Activated CD8-positive, alpha-beta memory T cell treated with anti-CD3 and anti-CD28 coated beads for 36 hours (primary cell): ENCODE measurements around the gene CDH4. TPM values are rescaled to one million over a fixed set of nuclear protein-coding genes. Genes with fewer than 3 reads are reported as not detected.

Experiments used
- CTCF ChIA-PET: fragments of 350-600 bp; sonication (Branson Sonifier 250); formaldehyde crosslinking; loops from one replicate; lab custom pipeline; 2021; ENCODE audit warnings: antibody characterized with exemption; lab: Charles Lee
- POLR2A ChIA-PET: fragments of 350-600 bp; sonication (Branson Sonifier 250); formaldehyde crosslinking; loops from one replicate; lab custom pipeline; 2021; ENCODE audit warnings: antibody characterized with exemption; lab: Charles Lee
- total RNA-seq, 2 experiments: library from RNA; stranded (reverse); gene quantifications; one replicate each; pipeline ENCODE4 v1.2.3, GENCODE V29; 2021

CDH4 gene
- total RNA-seq, 2 experiments from 2014 or later = not detected

DNA sequence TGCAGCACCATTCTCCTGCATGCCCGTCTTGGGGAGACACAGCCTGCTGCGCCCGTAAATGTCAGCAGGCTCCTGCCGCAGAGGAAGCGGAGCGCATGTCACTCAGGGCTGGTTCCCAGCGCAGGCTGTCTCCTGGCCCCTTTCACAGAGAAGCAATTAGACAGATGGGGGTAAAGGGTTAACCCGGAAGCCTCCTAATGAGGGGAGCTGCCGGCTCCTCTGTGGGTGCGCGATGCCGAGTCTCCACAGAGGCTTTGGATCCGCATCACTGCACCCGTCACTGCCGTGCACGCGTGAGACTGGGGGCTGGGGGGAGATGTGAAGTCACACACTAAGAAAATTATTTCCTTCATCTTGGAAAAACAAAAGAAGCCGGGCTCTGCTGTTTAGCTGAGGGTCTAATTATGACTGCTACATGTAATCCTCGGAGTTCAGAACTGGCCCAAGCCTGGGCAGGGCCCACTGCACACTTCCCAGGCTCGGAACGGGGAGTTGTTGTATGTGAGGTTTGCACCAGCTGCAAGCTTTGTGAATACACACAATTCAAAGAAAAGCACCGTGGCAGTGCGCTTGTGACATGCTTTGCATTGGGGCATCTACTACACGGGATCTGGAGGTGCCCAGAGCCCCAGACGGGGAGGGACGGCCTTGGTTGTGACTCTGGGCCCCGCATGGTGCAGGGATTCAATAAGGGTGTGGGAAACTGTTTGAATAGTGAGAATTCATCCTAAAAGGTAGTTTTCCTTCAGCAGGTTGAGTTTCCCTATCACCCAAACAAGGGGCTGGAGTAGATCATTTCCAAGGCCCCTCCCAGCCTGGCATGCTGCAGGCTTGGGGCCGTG lies 482.1 kb downstream of the CDH4 start:
- CTCF ChIA-PET = no interaction called here

DNA sequence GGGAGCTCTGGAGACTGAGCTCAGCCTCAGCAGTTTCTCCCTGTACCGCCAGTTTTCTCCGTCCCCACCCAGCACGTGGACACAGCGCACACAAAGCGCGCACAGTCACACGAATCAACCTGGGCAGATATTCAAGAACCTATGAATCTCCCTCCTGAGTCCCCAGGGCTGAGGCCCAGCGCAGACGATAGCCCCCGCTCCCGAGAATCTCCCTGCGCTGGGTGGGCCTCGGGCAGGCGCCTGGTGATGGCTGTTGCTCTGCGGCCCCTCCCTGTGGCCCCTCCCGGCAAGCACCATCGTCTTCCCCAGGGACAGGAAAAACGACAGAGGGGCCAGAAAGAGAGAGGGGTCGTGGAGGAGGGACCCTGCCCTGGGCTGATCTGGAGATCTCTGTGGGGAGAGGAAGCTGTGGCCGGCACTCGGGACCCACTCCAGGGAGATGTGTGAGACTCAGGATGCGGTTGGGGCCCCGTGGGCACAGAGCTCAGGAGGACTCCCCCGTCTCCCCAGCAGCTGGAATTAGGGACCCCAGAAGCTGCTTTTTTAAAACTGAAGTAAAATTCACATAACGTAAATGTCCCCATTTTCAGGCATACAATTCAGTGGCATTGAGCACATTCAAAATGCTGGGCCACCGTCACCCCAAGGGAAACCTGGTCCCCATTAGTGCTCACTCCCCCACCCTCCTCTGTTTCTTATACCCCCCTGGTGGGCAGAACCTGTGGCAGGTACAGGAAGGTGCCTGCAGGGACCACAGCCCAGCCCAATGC lies 482.9 kb downstream of the CDH4 start:
- ChIA-PET CTCF (no interaction called here), POLR2A (no interaction called here)

More for the DNA sequence above, 482.1 kb downstream of the CDH4 start:
- POLR2A ChIA-PET = no interaction called here

DNA sequence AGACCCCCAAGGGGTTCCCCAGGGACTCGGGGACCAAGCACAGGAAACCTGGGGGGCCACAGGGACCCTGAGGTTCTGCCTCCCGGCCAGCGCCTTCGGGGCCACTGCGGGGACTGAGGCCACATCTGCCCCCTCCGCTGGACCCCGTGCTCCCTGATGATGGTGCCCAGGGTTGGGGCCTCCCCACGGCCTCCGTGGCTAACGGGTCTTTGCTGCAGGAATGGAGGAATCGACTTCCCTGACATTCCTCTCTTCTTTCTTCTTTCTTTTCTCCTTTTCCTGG lies 483.4 kb downstream of the CDH4 start:
- CTCF ChIA-PET = no interaction called here
- POLR2A ChIA-PET = no interaction called here

DNA sequence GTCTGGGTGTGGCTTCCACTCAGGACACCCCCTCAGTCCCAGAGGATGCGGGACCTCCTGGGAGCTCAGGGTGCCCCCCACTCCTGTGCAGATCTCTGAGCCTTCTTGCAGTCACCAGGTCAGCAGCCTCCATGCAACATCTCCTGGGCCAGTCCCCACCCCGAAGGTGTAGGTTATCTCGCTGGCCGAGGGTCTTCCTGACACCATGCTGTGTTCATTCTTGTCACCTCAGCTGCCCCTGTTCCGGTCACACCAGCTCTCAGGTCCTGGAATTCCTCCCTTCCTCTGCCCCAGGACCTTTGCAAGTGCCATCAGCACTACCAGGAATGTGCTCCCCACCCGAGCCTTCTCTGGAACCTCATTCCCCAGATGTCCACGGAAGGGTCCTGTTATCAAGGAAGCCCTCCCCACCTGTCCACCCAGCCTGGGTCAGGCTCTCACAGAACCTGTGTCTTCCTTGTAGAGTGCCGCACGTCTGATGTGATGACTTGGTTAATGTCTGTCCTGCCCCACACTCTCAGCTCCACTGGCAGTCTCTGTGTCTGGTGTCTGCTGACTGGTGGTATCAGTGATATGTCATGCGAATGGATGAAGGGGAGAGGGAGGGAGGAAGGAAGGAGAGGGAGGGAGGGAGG lies 484.1 kb downstream of the CDH4 start:
- ChIA-PET CTCF (no interaction called here), POLR2A (no interaction called here)

DNA sequence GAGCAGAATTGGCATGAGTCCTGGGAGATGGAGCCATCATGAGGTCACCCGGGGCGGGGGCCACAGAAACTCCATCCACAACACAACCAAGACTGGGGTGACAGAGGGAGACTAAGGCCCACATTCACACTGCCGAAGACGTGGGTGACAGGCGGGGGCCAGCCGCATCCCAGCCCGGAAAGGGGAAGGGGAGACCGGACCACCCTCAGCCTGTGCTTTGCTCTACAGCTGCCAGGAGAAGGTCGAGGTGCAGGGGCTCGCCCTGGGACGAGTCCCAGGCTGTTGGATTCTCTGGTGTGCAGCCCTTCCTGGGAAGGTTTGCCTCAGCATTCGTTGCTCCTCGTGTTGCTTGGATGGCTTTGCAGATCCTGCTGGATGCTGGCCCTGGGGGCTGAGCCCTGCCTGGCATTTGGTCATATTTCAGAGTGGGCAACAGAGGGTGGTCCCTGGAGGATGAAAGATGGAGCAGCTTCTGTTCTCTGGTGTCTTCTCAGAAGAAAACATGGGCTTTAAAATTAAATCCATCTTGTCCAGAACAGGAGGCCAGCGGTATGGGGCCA lies 484.8 kb downstream of the CDH4 start:
- CTCF ChIA-PET = no interaction called here
- POLR2A ChIA-PET = no interaction called here

DNA sequence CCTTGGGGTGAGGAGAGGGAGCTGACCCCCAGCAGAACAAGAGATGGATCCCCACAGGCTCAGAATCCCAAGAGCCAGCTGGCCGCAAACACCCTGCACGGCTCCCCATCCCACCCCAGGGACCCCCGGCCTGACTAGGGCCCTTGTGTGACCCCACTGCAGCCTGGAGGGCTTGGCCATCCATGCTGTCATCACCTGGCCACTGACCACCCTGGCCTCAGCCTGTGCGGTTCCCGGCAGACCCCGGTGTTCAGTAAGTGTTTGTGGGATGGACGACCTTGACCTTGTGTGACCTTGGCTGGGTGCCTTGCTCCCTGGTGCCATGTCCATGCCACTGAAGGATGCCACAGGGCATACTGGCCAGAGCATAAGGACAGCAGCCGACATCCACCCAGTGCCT lies 485.3 kb downstream of the CDH4 start:
- POLR2A ChIA-PET = no interaction called here
- CTCF ChIA-PET = no interaction called here

DNA sequence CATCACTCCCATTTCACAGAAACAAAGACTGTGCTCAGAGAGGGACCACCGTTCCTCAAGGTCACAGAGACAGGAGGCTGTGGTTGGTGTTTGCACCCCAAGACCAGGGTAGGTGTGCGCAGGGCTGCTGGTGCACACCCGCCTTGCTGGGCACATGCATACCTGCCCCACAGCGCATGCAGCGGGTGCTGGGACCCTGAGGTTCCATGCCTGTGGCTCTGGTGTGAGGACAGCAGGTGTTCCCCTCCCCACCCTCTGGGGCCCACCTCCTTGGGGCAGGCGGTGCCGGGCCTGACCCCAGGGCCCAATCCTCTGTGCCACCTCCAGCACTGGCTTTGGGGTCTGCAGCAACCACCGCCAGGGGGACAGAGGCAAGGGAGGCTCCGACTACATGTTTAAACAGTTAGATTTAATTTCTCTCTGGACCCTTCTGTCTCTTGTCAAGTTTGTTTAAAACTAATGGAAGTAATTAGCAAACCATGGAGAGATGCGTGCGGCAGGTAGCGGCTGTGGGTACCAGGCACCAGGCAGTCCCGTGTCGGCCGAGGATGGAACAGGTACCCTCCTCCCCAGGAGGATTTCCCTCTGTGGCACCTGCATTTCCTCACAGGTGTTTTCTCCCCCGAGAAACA lies 485.9 kb downstream of the CDH4 start:
- CTCF ChIA-PET = no interaction called here
- POLR2A ChIA-PET = no interaction called here

DNA sequence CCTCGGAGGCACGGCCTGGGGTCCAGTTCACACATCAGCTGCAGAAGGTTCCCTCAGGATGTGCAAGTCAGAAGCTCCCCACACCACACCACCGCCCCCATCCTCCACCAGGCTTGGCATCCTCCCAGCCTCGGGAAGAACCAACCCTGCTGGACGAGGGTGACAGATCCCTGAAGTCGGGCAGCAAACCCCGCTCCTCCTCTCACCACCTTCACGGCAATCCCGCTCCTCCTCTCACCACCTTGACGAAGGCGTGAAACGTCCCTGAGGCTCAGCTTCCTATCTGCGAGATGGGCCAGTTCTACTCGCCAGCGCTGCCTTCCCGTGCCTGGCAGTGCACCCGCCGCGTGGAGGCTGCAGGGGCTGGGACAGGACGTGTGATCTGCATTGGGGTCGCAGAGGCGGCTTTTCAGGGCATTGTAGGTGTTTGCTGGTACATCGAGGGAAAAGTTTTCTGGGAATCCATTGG lies 486.6 kb downstream of the CDH4 start:
- POLR2A ChIA-PET = no interaction called here
- CTCF ChIA-PET = no interaction called here

DNA sequence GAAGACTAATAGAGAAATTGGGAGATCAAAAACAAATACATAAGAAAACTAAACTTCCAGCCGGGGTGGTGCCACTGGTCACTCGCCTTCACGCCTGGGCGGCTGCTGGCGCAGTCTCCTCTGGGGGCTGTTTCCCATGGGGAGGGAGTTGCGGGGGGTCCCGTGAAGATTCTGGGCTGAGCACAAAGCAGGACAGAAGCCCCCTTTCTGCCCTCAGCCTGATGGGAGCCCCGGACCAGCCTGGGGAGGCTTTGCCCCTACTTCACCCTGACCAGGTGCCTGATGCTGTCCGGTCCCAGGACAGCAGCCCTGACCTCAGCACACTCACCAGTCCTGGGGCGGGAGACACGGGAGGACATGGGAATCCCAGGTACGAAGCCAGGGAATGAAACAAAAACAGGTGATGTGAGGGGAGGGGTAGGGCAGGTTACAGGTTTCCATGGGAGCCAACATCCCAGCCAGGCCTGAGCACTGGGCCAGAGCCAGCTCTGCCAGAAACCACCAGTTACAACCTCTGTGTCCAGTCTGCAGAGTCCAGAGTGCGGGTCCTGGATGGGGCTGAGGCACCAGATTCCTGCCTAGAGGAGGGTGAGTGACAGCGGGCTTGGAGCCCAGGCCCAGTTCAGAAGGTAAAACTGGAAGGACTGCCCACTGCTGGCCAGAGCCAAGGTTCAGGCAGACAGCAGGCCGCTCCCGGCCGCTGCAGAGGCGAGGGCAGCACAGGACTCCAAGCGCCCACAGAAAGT lies 487.2 kb downstream of the CDH4 start:
- CTCF ChIA-PET = no interaction called here
- POLR2A ChIA-PET = no interaction called here

DNA sequence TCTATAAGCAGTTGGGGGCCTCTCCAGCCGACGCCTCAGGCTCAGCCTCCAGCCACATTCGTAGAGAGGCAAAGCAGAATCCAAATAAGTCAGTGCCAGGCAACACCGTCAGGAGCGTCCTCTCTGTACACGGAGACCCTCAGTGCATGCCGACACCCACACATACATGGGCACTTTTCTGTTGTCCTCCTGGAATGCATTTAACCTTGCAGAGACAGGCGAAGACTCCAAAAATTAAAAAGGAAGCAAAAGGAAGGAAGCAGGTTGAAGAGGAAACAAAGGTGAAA lies 487.7 kb downstream of the CDH4 start:
- POLR2A ChIA-PET = no interaction called here
- CTCF ChIA-PET = no interaction called here

DNA sequence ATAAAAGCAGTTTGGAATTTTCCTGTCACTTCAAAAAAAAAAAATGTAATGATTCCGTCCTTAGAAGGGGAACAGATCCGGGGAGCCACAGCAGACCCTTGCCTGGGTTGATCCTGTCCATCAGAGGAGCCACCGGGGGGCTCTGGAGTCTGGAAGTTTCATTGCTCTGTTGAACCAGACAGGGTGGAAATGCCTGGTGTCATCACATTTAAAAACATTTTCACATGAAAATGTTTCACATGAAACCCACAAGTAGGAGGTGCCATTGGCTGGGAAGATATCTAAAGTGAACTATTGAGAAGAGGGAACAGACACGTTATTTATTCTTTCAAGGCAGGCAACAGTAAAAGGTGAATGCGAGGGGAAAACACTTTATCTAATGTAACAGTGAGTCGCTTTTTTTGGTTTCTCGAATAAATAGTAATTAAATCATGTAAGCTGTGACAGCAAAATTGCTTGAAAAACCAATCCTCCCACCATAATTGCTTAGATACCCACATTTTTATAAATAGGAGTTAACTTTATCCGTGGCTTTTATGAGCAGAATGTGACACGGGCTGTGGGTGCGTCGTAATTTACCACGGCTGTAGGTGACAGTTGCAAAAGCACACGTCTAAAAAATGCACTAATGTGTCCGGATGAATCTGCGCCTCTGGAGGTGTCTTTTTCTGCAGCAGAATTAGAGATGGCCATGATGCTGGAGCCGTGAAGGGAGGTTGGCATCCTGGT lies 490.2 kb downstream of the CDH4 start:
- ChIA-PET CTCF (no interaction called here), POLR2A (no interaction called here)

DNA sequence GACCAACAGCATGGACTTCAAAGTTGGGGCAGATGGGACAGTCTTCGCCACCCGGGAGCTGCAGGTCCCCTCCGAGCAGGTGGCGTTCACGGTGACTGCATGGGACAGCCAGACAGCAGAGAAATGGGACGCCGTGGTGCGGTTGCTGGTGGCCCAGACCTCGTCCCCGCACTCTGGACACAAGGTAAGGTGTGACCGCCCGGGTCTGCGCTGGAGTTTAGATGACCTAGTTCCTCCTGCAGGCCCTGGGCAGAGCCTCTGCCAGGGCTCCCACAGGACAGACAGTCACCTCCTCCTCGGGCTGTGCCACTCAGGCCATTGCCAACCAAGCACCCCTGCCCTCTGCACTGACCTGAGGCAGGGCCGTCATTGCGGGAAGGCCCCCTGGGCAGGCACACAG lies 491.5 kb downstream of the CDH4 start:
- POLR2A ChIA-PET = no interaction called here
- CTCF ChIA-PET = no interaction called here

DNA sequence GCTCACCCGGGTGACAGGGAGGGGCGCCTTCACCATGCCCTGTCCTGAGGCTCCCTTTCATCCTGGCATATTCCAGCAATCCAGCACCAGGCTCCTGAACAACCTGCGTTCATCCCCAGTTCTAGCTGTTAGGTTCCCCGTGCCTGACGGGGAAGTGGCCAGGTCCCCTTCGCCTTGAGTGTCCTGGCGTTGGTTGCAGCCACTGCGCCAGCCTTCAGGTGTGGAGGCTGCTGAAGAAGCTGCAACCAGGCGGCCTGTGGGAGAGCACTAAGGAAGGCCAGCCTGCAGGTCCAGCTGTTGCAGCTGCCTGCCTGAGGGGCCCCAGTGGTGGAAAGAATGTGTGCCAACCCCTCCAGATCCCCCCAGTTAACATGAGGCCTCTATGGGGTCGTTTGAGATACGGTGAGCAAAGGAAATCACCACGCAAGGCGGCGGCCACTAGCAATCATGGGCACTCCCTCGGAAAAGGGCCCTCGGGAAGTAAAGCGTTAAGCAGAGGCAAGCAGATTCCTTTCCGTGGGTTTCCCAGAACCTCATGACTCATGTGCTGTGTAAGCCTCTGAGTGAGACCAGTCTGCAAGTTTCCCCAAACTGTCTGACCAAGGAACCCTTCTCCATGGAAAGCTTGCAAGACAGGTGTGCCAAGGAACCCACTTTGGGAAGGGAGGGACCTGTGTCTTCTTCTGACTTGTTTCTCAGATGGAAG lies 492.8 kb downstream of the CDH4 start:
- POLR2A ChIA-PET = no interaction called here
- CTCF ChIA-PET = no interaction called here

DNA sequence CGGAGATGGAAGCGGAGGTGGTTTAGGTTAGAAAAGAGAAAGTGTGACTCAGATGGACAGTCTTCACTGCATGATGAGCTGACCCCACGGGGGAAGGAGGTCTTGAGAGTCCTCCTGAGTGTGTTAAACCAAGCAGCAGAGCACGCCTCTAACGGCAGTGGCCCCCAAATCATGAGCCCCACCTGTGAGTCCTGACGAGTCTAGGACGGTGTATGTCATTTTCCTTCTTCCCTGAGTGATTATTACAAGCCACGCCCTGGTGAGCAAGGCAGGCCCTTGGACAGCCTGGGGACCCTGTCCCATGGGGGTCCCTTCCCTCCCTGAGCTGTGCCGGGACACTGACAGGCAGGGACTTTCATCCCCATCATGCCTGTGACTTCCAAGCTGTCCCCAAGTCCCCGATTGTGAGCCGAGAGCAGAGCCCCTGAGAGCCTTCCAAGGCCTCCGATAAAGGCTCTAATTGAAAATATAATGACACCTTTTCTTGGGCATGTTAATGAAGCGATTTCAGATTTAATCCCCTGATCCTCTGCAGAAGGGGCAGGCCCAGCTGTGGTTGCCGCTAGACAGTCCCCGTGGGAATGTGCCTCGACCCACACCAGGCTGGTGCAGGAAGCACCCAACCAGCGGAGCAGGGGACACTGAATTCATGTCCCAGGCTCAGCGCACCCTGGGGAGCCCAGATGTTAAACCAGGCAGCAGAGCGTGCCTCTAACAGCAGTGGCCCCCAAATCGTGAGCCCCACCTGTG lies 493.5 kb downstream of the CDH4 start:
- POLR2A ChIA-PET = no interaction called here

DNA sequence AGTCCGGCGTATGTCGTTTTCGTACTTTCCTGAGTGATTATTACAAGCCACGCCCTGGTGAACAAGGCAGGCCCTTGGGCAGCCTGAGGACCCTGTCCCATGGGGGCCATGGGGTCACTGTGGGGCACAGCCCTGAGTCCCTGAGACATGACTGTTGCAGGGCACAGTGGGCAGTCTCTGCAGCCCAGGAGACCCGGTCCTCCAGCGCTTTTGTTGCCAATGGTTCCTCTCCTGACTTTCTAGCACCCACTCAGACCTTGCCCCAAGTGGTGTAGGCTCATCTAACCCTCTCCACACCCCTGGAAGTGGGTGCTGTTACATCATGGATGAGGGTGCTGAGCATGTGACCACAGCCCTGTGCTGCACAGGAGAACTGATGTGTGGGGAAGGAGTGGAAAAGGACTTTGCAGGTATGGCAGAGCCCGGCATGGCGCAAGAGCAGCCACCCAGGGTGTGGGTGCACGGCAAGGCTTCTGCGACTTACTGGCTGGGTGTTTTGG lies 494.1 kb downstream of the CDH4 start:
- ChIA-PET POLR2A (no interaction called here), CTCF (no interaction called here)

More for the DNA sequence above, 493.5 kb downstream of the CDH4 start:
- CTCF ChIA-PET = no interaction called here

DNA sequence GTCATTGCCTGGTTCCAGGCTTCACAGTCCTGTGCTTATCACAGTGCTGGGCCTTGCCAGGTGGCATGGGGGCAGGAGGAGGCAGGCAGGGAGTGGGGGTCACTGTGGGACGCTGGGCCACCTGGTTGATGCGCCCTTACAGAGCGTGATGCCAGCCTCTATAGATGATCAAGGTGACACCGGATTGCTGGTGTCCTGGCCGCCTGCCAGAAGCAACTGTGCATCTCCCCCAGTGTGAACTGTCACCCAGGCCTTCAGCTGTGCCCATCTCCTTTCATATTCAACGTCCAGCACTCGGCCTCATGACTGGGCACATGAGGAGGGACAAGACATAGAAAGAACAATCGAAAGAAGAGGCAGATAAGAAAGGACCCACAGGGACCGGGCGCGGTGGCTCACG lies 494.7 kb downstream of the CDH4 start:
- POLR2A ChIA-PET = no interaction called here
- CTCF ChIA-PET = no interaction called here

DNA sequence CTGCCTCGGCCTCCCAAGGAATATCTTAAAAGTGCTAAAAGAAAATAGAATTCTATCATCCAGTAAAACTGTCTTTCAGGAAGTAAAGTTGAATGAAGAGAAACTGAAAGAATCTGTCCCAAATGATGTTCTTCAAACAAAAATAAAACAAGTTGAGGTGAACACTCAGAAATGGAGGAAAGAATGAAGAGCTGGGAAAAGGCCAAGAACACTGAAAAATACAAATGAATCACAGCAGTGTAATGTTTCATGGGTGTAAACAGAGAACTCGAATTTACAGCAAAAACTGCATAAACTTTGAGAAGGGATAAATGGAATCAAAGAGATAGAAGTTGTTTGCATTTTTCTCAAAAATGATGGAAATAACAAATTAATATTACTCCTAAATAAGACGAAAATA lies 496.3 kb downstream of the CDH4 start:
- CTCF ChIA-PET = no interaction called here
- POLR2A ChIA-PET = no interaction called here
